K562 (cell line): ENCODE results near the gene FTL. TPM values are rescaled to one million over a fixed set of nuclear protein-coding genes. Genes with fewer than 3 reads are reported as not detected.
A peak's percentile ranks its signal among the peaks of the same experiment; 100 is the strongest.

Experiments
- BRCA1 ChIP-seq, 2 experiments: fragments of 450-650 bp in 1 of 2; sonication (generic) in 1 of 2; formaldehyde crosslinking in 1 of 2; IDR thresholded peaks; 2 replicates each; pipeline versions ENCODE4 v1.5.0 to v1.6.1; 2017 to 2020; ENCODE audit warnings: mild to moderate bottlenecking in 1 of 2, missing genetic modification reagents in 1 of 2
- CBX5 ChIP-seq: IDR thresholded peaks from 2 replicates; pipeline ENCODE4 v1.6.1; 2014; ENCODE audit warnings: low read depth, borderline replicate concordance
- CCAR2 ChIP-seq: fragments of 200-400 bp; formaldehyde crosslinking; IDR thresholded peaks from 2 replicates; pipeline ENCODE4 v1.6.1; 2017; ENCODE audit warnings: mild to moderate bottlenecking, low read depth, low read length
- ELF2 ChIP-seq: fragments of 250-450 bp; sonication (Bioruptor Pico); IDR thresholded peaks from 2 replicates; pipeline ENCODE4 v1.5.0; 2021; ENCODE audit warnings: mild to moderate bottlenecking
- ETV1 ChIP-seq: fragments of 450-650 bp; conservative IDR thresholded peaks from 2 replicates; pipeline ENCODE4 v1.6.1; 2016; ENCODE audit warnings: missing genetic modification characterization, control low read depth, low read depth, missing compliant biosample characterization
- KHSRP ChIP-seq: fragments of 450-650 bp; IDR thresholded peaks from 2 replicates; pipeline ENCODE4 v1.6.1; 2017
- NFIX ChIP-seq: fragments of 250-450 bp; sonication (Bioruptor Pico); IDR thresholded peaks from 2 replicates; pipeline ENCODE4 v1.4.0; 2020; ENCODE audit warnings: low read depth, mild to moderate bottlenecking, moderate library complexity
- PRMT5 ChIP-seq: sonication (generic); formaldehyde crosslinking; IDR thresholded peaks from 2 replicates; pipeline ENCODE4 v1.5.0; 2020; ENCODE audit warnings: missing genetic modification reagents
- PRPF4 ChIP-seq: fragments of 200-400 bp; formaldehyde crosslinking; IDR thresholded peaks from one replicate; pipeline ENCODE4 v1.6.1; 2017; ENCODE audit warnings: low read length, low read depth, mild to moderate bottlenecking; ENCODE audit not compliant: insufficient read depth, poor library complexity, severe bottlenecking
- RBM15 ChIP-seq: fragments of 200-400 bp; formaldehyde crosslinking; IDR thresholded peaks from 2 replicates; pipeline ENCODE4 v1.6.1; 2018; ENCODE audit warnings: mild to moderate bottlenecking, low read length, moderate library complexity; ENCODE audit not compliant: insufficient read depth
- SNIP1 ChIP-seq: fragments of 450-650 bp; IDR thresholded peaks from 2 replicates; pipeline ENCODE4 v1.7.1; 2017; ENCODE audit warnings: low read depth, mild to moderate bottlenecking
- TAF7 ChIP-seq: fragments of 450-650 bp; IDR thresholded peaks from 2 replicates; pipeline ENCODE4 v1.6.1; 2016; ENCODE audit warnings: missing genetic modification characterization, missing compliant biosample characterization
- ZEB2 ChIP-seq: fragments of 450-650 bp; IDR thresholded peaks from 2 replicates; pipeline ENCODE4 v1.6.1; 2016
- ZNF134 ChIP-seq: fragments of 250-450 bp; sonication (Bioruptor Pico); conservative IDR thresholded peaks from 2 replicates; pipeline ENCODE4 v1.4.0; 2020
- ZNF184 ChIP-seq: sonication (generic); formaldehyde crosslinking; IDR thresholded peaks from 2 replicates; pipeline ENCODE4 v1.5.0; 2020; ENCODE audit warnings: missing genetic modification reagents
- ZNF263 ChIP-seq: sonication (generic); formaldehyde crosslinking; IDR thresholded peaks from 2 replicates; pipeline ENCODE4 v1.8.0; 2022; ENCODE audit warnings: mild to moderate bottlenecking, missing genetic modification reagents, borderline replicate concordance
- polyA plus RNA-seq, 8 experiments: library from polyadenylated mRNA; depleted of rRNA in 4 of 8; stranded (reverse) in 5 of 8; unstranded in 3 of 8; fragments of >200 nt; fragmentation: Nextera tagmentation in 2 of 8; fragmentation: Illumina TruSeq in 1 of 8; extraction: Ambion mirVana in 2 of 8; extraction: Trizol in 1 of 8; gene quantifications; 2 replicates each; pipeline versions ENCODE4 v1.2.1 to v1.2.3, GENCODE V29; 2011 to 2014; ENCODE audit warnings: inconsistent platforms in 1 of 8, missing spikeins in 1 of 8
- total RNA-seq, 7 experiments: library from RNA; depleted of rRNA in 6 of 7; stranded (reverse); fragments of >200 nt in 6 of 7; fragmentation: Illumina TruSeq in 2 of 7; extraction: Trizol in 2 of 7; gene quantifications; 2 replicates each; pipeline versions ENCODE4 v1.2.1 to v1.2.3, GENCODE V29; 2011 to 2021; ENCODE audit warnings: low replicate concordance in 1 of 7
- TF ChIP-seq, protein P1 (sequence below): sonication (generic); formaldehyde crosslinking; IDR thresholded peaks from 2 replicates; pipeline ENCODE4 v1.8.0; 2022; ENCODE audit warnings: mild to moderate bottlenecking, missing genetic modification reagents
- TF ChIP-seq, protein P2 (sequence below): sonication (generic); formaldehyde crosslinking; IDR thresholded peaks from 2 replicates; pipeline ENCODE4 v1.8.1; 2023; ENCODE audit warnings: mild to moderate bottlenecking, missing genetic modification reagents
- TF ChIP-seq, protein P3 (sequence below): fragments of 200-800 bp; sonication (Bioruptor generic); IDR thresholded peaks from 2 replicates; pipeline ENCODE4 v1.6.1; 2017; ENCODE audit warnings: missing genetic modification characterization, missing compliant biosample characterization
- TF ChIP-seq, protein P4 (sequence below): fragments of 450-650 bp; IDR thresholded peaks from 2 replicates; pipeline ENCODE4 v1.7.0; 2016; ENCODE audit warnings: borderline replicate concordance

FTL gene
- total and polyA plus RNA-seq, 9 of the 15 experiments (the other 6 are each of a cell fraction or from before 2014, with no cell fraction given), result 1,231 to 27,415 (median 3,965) TPM

DNA sequence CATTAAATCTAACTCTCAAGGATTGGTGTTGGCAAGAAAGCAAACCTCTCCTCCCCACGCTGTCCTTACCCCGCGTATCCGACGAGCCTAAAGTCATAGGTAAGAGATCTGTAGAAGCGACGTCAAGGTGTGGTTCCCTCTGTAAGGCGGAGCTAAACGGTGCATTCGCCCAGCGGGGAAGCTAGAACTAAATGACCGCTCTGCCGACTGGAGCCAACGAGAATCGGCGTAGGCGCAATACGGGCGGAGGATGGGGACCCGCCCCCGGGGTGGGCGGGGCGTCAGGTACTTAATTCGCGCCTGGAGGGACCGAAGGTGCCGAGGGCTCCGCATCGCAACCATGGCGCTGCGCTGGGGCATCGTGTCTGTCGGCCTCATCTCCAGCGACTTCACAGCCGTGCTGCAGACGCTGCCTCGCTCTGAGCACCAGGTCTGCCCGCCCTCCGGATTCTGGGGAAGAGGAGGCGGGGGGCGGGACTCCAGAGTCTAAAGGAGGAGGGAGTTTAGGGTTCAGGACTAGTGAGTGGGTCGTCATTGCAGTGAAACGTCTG is 31.7 kb upstream of the FTL start, which contains the start of gene DHDH (continued):
- TF ChIP-seq, protein P1, sequence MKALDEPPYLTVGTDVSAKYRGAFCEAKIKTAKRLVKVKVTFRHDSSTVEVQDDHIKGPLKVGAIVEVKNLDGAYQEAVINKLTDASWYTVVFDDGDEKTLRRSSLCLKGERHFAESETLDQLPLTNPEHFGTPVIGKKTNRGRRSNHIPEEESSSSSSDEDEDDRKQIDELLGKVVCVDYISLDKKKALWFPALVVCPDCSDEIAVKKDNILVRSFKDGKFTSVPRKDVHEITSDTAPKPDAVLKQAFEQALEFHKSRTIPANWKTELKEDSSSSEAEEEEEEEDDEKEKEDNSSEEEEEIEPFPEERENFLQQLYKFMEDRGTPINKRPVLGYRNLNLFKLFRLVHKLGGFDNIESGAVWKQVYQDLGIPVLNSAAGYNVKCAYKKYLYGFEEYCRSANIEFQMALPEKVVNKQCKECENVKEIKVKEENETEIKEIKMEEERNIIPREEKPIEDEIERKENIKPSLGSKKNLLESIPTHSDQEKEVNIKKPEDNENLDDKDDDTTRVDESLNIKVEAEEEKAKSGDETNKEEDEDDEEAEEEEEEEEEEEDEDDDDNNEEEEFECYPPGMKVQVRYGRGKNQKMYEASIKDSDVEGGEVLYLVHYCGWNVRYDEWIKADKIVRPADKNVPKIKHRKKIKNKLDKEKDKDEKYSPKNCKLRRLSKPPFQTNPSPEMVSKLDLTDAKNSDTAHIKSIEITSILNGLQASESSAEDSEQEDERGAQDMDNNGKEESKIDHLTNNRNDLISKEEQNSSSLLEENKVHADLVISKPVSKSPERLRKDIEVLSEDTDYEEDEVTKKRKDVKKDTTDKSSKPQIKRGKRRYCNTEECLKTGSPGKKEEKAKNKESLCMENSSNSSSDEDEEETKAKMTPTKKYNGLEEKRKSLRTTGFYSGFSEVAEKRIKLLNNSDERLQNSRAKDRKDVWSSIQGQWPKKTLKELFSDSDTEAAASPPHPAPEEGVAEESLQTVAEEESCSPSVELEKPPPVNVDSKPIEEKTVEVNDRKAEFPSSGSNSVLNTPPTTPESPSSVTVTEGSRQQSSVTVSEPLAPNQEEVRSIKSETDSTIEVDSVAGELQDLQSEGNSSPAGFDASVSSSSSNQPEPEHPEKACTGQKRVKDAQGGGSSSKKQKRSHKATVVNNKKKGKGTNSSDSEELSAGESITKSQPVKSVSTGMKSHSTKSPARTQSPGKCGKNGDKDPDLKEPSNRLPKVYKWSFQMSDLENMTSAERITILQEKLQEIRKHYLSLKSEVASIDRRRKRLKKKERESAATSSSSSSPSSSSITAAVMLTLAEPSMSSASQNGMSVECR (CRISPR knock-in tag), result no peak
- TF ChIP-seq TAF7 (no peak), ZEB2 (peak; percentile 66), CBX5 (no peak), CCAR2 (no peak), ELF2 (CRISPR knock-in tag) (no peak), ZNF263 (CRISPR knock-in tag) (peak; percentile 52; the same call in 1 of the 2 replicates), ETV1 (tag) (no peak), NFIX (no peak), BRCA1 (IDR thresholded peaks at IDR 0.05) (no peak), BRCA1 (CRISPR knock-in tag; IDR thresholded peaks at IDR 0.05) (no peak), ZNF184 (CRISPR knock-in tag) (no peak), KHSRP (no peak), PRMT5 (CRISPR knock-in tag) (no peak), RBM15 (no peak), SNIP1 (no peak), PRPF4 (no peak), ZNF134 (CRISPR knock-in tag) (no peak)
- TF ChIP-seq, protein P2, sequence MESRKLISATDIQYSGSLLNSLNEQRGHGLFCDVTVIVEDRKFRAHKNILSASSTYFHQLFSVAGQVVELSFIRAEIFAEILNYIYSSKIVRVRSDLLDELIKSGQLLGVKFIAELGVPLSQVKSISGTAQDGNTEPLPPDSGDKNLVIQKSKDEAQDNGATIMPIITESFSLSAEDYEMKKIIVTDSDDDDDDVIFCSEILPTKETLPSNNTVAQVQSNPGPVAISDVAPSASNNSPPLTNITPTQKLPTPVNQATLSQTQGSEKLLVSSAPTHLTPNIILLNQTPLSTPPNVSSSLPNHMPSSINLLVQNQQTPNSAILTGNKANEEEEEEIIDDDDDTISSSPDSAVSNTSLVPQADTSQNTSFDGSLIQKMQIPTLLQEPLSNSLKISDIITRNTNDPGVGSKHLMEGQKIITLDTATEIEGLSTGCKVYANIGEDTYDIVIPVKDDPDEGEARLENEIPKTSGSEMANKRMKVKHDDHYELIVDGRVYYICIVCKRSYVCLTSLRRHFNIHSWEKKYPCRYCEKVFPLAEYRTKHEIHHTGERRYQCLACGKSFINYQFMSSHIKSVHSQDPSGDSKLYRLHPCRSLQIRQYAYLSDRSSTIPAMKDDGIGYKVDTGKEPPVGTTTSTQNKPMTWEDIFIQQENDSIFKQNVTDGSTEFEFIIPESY, result no peak
- TF ChIP-seq, protein P3, sequence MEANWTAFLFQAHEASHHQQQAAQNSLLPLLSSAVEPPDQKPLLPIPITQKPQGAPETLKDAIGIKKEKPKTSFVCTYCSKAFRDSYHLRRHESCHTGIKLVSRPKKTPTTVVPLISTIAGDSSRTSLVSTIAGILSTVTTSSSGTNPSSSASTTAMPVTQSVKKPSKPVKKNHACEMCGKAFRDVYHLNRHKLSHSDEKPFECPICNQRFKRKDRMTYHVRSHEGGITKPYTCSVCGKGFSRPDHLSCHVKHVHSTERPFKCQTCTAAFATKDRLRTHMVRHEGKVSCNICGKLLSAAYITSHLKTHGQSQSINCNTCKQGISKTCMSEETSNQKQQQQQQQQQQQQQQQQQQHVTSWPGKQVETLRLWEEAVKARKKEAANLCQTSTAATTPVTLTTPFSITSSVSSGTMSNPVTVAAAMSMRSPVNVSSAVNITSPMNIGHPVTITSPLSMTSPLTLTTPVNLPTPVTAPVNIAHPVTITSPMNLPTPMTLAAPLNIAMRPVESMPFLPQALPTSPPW (CRISPR knock-in tag), result peak; percentile 47; the same call in 1 of the 2 replicates
- TF ChIP-seq, protein P4, sequence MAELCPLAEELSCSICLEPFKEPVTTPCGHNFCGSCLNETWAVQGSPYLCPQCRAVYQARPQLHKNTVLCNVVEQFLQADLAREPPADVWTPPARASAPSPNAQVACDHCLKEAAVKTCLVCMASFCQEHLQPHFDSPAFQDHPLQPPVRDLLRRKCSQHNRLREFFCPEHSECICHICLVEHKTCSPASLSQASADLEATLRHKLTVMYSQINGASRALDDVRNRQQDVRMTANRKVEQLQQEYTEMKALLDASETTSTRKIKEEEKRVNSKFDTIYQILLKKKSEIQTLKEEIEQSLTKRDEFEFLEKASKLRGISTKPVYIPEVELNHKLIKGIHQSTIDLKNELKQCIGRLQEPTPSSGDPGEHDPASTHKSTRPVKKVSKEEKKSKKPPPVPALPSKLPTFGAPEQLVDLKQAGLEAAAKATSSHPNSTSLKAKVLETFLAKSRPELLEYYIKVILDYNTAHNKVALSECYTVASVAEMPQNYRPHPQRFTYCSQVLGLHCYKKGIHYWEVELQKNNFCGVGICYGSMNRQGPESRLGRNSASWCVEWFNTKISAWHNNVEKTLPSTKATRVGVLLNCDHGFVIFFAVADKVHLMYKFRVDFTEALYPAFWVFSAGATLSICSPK, result no peak
